Stimulated activated CD4-positive, alpha-beta T cell treated with anti-CD3 and anti-CD28 coated beads, Interleukin-1b, Interleukin-23, amount 100 ng/mL, for 1 hour (primary cell): Measurements from ENCODE around the gene TSTD1.
"Not testable (repeated sequence)": the region's sequence is repeated elsewhere in the genome, so short reads cannot be mapped to it uniquely, and the experiment has no call there.

ENCODE experiments used
- DNase-seq, 2 donors: peaks; one replicate each; pipeline ENCODE4 v3.0.0-alpha.2; 2020; ENCODE audit warnings: low read depth in 2 of 2

Gene TSTD1

DNA sequence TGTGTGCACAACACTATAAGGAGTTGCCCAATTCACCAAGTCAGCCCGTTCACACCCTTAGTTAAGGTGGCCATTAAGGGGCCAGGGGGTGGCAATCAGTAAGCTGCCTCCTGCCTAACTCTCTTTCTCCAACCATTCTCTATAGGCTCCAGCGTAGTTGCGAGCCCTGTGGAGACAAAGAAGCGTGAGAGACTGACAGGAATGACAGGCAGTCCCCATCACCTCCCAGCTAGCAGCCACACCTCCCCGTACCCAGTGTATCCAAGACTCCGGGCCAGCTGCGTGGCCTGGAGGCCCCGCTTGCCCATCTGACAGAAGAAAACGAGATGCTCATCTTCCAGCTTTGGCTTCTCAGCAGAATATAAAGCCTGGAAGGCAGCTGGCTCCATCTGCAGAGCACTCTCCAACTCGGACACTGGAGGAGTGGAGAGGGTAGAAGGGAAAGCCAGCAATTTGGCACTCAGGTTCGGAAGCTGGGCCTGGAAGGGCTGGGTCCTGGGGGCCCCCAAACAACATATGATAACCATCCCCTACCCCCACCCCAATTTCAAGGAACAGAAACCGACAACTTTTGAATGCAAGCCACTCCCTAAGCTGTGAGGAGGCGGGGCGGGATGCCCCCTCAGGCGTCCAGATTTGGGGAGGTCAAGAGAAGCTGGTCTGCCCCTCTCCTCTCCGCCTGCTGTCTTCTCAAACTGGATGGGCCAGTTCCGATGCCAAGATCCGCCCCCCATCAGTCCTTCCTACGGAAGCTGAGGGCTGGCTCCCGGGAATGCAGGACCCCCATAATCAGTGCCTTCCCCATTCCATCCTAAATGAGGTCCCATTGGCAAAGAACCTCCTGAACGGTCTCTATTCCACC lies 872 bp downstream of the TSTD1 start:
- DNase-seq = no peak

GRCh38 chr1:161033751-161034150 lies 5.0 kb downstream of the TSTD1 start:
- no peak for DNase-seq

DNA sequence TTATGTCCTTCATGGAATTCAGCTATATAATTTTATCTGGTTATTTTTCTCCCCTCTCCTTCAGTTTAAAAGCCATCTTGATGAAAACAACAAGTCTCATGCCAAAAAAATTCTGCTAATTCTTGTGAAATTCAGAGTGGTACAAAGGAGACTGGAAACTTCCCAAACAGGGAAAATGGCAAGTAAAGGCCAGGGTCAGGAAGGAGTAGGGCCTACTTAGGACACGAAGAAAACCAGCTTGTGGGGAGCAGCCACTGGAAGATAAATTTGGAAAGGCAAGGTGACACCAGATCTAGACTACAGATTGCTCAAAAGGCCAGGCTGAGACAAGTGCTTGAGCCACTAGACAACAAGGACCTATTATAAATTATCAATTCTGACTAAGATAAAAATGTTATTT lies 6.4 kb downstream of the TSTD1 start:
- no peak for DNase-seq

GRCh38 chr1:161031874-161032273 lies 6.9 kb downstream of the TSTD1 start:
- no peak for DNase-seq

- not testable (repeated sequence) for DNase-seq
Observed at GRCh38 chr1:161029466-161029865, 9.3 kb downstream of the TSTD1 start.

- DNase-seq = not testable (repeated sequence)
Observed at GRCh38 chr1:161026954-161027353, 11.8 kb downstream of the TSTD1 start.

GRCh38 chr1:161022432-161022831 lies 16.3 kb downstream of the TSTD1 start:
- not testable (repeated sequence) for DNase-seq

- DNase-seq = no peak
Observed at GRCh38 chr1:161021970-161022353, 16.8 kb downstream of the TSTD1 start.

GRCh38 chr1:161021165-161021969 lies 17.4 kb downstream of the TSTD1 start:
- DNase-seq = peak; percentile 70 to 73

DNA sequence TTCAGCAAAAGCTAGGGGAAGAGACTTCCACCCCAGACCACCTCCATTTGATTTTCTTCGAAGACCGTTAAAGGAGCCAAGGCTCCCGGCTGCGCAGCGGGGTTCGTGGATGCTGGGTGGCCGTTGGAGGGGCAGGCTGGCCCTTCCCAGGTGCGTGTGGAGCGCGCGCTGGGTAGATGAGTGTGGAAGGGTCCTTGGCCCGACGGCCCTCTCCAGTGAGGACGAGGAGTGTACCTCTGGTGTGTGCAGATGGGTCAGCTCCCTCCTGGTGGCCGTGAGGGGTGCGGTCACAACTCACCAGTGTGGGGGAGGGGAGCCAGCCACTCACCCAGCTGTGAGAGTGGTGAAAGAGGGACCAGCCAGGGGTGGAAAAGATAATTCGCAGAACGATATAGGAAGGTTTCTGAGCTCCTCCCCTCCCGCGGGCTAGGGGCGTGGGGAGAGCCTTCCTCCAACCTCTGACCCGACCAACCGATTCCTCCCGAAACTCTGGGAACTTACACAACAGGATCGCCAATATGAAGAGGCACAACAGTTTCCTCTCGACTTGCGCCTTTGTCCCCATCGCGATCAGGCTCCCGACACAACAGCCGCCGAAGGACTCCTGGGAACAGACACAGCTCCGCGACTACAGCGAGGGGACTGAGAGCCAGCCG lies 18.1 kb downstream of the TSTD1 start, which contains the start of gene F11R:
Gene F11R (minus strand): TSS at position 644 of the 656 bp plus-strand sequence. CDS start 79 bp downstream, at position 565.
- DNase-seq = no peak

DNA sequence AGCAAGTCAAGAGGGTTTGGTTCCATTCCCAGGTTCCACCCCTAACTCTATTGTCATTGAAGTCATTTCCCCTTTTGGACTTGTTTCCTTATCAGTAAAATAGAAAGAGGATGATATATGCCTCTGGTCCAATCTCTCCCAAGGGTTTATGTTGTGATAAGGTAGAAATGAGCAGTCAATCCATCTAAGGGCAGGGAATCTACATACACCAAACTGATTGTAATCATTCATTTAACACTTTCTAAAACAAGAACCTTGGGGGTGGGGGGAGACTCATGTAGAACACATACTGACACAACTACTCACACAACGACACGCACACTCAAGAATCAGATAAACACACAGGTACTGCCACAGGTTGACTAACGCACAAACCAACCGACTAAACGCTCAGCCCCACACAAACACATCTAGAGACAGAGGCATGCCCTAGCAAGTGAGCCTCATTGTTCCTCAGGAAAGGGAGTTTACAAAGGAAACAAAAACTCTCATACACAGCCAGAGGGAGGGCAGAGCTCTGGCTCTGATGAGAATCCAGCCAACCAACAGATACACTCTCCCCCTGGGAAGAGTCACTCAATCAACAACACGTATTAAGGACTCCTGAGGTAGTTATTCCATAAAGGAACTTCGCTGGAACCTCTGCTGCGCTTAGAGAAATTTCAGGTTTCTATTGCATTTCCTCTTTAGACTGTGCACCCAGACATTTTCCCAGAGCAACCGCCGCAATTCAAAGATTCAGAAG lies 18.8 kb downstream of the TSTD1 start:
- no peak for DNase-seq

GRCh38 chr1:161019111-161019660 lies 19.6 kb downstream of the TSTD1 start:
- not testable (repeated sequence) for DNase-seq

DNA sequence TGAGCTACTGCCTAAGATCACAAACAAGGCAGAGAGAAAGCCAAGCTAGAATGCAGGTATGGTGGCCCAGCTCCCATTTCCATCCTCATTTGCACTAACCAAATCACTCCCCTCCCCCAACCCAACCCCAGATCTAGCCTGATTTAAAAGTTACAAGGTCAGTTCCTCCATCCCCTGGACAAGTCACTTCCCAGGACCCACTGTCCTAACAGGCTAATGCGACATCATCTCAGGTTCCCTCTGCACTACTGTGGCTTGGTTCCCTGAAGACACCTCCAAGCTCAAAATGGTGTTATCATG lies 20.2 kb downstream of the TSTD1 start:
- DNase-seq = no peak

- no peak for DNase-seq
Observed at GRCh38 chr1:161017756-161018630, 20.8 kb downstream of the TSTD1 start.

- DNase-seq = not testable (repeated sequence)
Observed at GRCh38 chr1:161017181-161017580, 21.6 kb downstream of the TSTD1 start.

DNA sequence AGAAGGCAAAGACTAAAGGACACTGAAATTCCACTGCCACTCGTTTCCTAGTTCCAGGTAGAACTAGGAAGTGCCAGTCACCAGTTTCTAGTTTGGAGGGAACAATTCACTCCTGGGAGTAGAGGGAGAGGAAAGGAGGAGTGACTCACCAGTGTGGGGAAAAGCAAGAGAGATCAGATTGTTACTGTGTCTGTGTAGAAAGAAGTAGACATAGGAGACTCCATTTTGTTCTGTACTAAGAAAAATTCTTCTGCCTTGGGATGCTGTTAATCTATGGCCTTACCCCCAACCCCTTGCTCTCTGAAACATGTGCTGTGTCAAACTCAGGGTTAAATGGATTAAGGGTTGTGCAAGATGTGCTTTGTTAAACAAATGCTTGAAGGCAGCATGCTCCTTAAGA lies 22.1 kb downstream of the TSTD1 start:
- DNase-seq = not testable (repeated sequence)

- peak in 1 of 2 donors; percentile 13 for DNase-seq
Observed at GRCh38 chr1:161013488-161014230, 25.1 kb downstream of the TSTD1 start.

DNA sequence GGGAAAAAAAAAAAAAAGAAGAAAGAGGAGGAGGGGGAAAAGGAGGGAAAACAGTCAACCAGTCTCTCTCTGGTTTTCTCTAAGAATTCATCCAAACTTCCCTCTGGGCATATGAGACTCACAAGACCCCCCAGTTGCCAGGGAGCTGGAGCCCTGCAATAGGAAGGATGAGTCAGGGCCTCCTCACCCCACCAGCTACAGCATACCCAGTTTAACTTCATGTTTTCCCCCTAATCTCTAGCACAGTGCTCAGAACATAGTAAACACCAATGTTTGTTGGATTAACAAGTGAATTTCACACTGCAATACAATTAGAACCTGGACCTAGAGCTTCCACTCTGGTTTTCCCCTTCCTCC lies 25.7 kb downstream of the TSTD1 start:
- DNase-seq = no peak

DNA sequence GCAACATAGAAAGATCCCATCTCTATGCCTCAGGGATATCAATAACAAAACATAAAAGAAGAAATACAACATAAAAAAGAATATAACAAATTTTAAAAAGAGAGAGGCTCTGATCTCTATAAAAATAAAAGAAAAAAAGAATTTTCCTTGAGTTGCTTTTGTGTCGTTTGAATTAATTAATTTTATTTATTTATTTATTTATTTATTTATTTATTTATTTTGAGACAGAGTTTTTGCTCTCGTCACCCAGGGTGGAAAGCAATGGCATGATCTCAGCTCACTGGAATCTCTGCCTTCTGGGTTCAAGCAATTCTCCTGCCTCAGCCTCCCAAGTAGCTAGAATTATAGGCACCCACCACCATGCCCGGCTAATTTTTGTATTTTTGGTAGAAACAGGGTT lies 26.3 kb downstream of the TSTD1 start:
- DNase-seq = no peak
